Stimulated activated CD8-positive, alpha-beta memory T cell treated with anti-CD3 and anti-CD28 coated beads, Interleukin-7, amount 100 ng/mL, for 1 hour (primary cell): ENCODE results near the gene PCDHB14.
"Not testable (repeated sequence)": the region's sequence is repeated elsewhere in the genome, so short reads cannot be mapped to it uniquely, and the experiment has no call there.

Experiments used
- DNase-seq, 2 donors: peaks; one replicate each; pipeline ENCODE4 v3.0.0-alpha.2; 2020; ENCODE audit warnings: low read depth in 2 of 2

Gene PCDHB14

GRCh38 chr5:141210281-141210680 lies 12.9 kb upstream of the PCDHB14 start:
- not testable (repeated sequence) for DNase-seq

- DNase-seq = not testable (repeated sequence)
Observed at GRCh38 chr5:141210849-141211248, 12.3 kb upstream of the PCDHB14 start.

- not testable (repeated sequence) for DNase-seq
Observed at GRCh38 chr5:141213656-141214339, 9.3 kb upstream of the PCDHB14 start, which contains the start of gene PCDHB13. TSS of gene PCDHB13 (plus strand) at chr5:141213919. CDS start at chr5:141214124, 205 bp downstream.

- not testable (repeated sequence) for DNase-seq
Observed at GRCh38 chr5:141214583-141214982, 8.6 kb upstream of the PCDHB14 start.

- not testable (repeated sequence) for DNase-seq
Observed at GRCh38 chr5:141215504-141215903, 7.6 kb upstream of the PCDHB14 start.

GRCh38 chr5:141216035-141216434 lies 7.1 kb upstream of the PCDHB14 start:
- not testable (repeated sequence) for DNase-seq

GRCh38 chr5:141224844-141225243 lies 1.7 kb downstream of the PCDHB14 start:
- not testable (repeated sequence) for DNase-seq

- DNase-seq = not testable (repeated sequence)
Observed at GRCh38 chr5:141225421-141225820, 2.3 kb downstream of the PCDHB14 start.

- DNase-seq = no peak
Observed at GRCh38 chr5:141234109-141234667, 11.0 kb downstream of the PCDHB14 start.

GRCh38 chr5:141235922-141236321 lies 12.8 kb downstream of the PCDHB14 start:
- DNase-seq = not testable (repeated sequence)

- DNase-seq = no peak
Observed at GRCh38 chr5:141236516-141237313, 13.6 kb downstream of the PCDHB14 start.

GRCh38 chr5:141241496-141241895 lies 18.4 kb downstream of the PCDHB14 start:
- DNase-seq = no peak

GRCh38 chr5:141245250-141245717 lies 22.1 kb downstream of the PCDHB14 start, which contains the start of gene PCDHB15:
TSS of gene PCDHB15 (plus strand) at chr5:141245395. CDS start at chr5:141245579, 184 bp downstream.
- no peak for DNase-seq

GRCh38 chr5:141246971-141247370 lies 23.8 kb downstream of the PCDHB14 start:
- DNase-seq = not testable (repeated sequence)

GRCh38 chr5:141247434-141247833 lies 24.3 kb downstream of the PCDHB14 start:
- DNase-seq = not testable (repeated sequence)

- DNase-seq = no peak
Observed at GRCh38 chr5:141250576-141250975, 27.4 kb downstream of the PCDHB14 start.

GRCh38 chr5:141258464-141258863 lies 35.3 kb downstream of the PCDHB14 start:
- DNase-seq = no peak

- no peak for DNase-seq
Observed at GRCh38 chr5:141258948-141259347, 35.8 kb downstream of the PCDHB14 start.

- no peak for DNase-seq
Observed at GRCh38 chr5:141260458-141261237, 37.5 kb downstream of the PCDHB14 start.

- DNase-seq = no peak
Observed at GRCh38 chr5:141261238-141261546, 38.0 kb downstream of the PCDHB14 start.

- no peak for DNase-seq
Observed at GRCh38 chr5:141269195-141269594, 46.1 kb downstream of the PCDHB14 start.

GRCh38 chr5:141272906-141273305 lies 49.8 kb downstream of the PCDHB14 start:
- no peak for DNase-seq
